H1 (cell line): ENCODE data around the gene MGAT5. TPM values are rescaled to one million over a fixed set of nuclear protein-coding genes. Genes with fewer than 3 reads are reported as not detected.

Experiments used
- CTCF ChIA-PET: fragments of 300-600 bp; sonication (Branson Sonifier 250); formaldehyde crosslinking; loops from one replicate; lab custom pipeline; 2021; ENCODE audit not compliant: partially characterized antibody; lab: Charles Lee
- POLR2A ChIA-PET: fragments of 300-600 bp; sonication (Branson Sonifier 250); formaldehyde crosslinking; loops from one replicate; lab custom pipeline; 2021; ENCODE audit warnings: inconsistent platforms; ENCODE audit not compliant: partially characterized antibody; lab: Charles Lee
- DNase-seq, 2 experiments: peaks; one replicate each; pipeline versions ENCODE4 v3.0.0 to v3.0.0-alpha.2; 2010 to 2022; ENCODE audit warnings: low spot score in 2 of 2, low read depth in 1 of 2, mixed read lengths in 1 of 2
- FAIRE-seq: peaks from 2 replicates; lab custom pipeline; 2011; peaks lifted over from hg19 to GRCh38; lab: Jason Lieb, UNC
- H2AFZ ChIP-seq: 2 replicates; pipeline ENCODE4 v1.8.1; 2012; ENCODE audit warnings: low read length, inconsistent platforms
- H2AK5ac ChIP-seq: 2 replicates; pipeline ENCODE4 v1.6.1; 2013; ENCODE audit warnings: low read depth, low read length
- H2BK120ac ChIP-seq: replicated peaks from 2 replicates; pipeline ENCODE3; 2013; ENCODE audit warnings: low read depth, low read length, inconsistent platforms
- H2BK12ac ChIP-seq: 2 replicates; pipeline ENCODE4 v1.6.1; 2013; ENCODE audit warnings: low read depth, low read length
- H2BK15ac ChIP-seq: 2 replicates; pipeline ENCODE4 v1.6.1; 2013; ENCODE audit warnings: low read length
- H2BK20ac ChIP-seq: 2 replicates; pipeline ENCODE4 v1.6.1; 2013; ENCODE audit warnings: low read length
- H2BK5ac ChIP-seq: 2 replicates; pipeline ENCODE4 v1.6.1; 2013; ENCODE audit warnings: low read depth, low read length
- H3K14ac ChIP-seq: 2 replicates; pipeline ENCODE4 v1.6.1; 2013; ENCODE audit warnings: inconsistent platforms; ENCODE audit not compliant: insufficient read length
- H3K18ac ChIP-seq: 2 replicates; pipeline ENCODE4 v1.6.1; 2013; ENCODE audit warnings: low read length; ENCODE audit errors: extremely low read depth
- H3K23ac ChIP-seq: 2 replicates; pipeline ENCODE4 v1.6.1; 2013; ENCODE audit warnings: inconsistent platforms; ENCODE audit not compliant: insufficient read length
- H3K23me2 ChIP-seq: 2 replicates; pipeline ENCODE4 v1.6.1; 2013; ENCODE audit warnings: low read depth, low read length
- H3K27ac ChIP-seq: 2 replicates; pipeline ENCODE4 v1.6.1; 2011; ENCODE audit warnings: low read depth, low read length, inconsistent platforms
- H3K27me3 ChIP-seq, 4 experiments: replicated peaks in 1 of 4; 1 replicate in 1 of 4; 2 replicates in 3 of 4; pipeline versions ENCODE4 v1.6.1 to v1.8.1; 2011 to 2013; ENCODE audit warnings: low read length in 3 of 4, mild to moderate bottlenecking in 3 of 4, inconsistent platforms in 2 of 4, mixed read lengths in 2 of 4, moderate library complexity in 1 of 4; ENCODE audit not compliant: control insufficient read depth in 3 of 4, insufficient read depth in 3 of 4; ENCODE audit errors: extremely low read depth in 1 of 4
- H3K36me3 ChIP-seq, 4 experiments: 2 replicates each; pipeline versions ENCODE4 v1.6.1 to v1.8.1; 2011 to 2013; ENCODE audit warnings: mild to moderate bottlenecking in 4 of 4, low read length in 3 of 4, moderate library complexity in 2 of 4, control low read depth in 1 of 4, inconsistent platforms in 1 of 4; ENCODE audit not compliant: insufficient read depth in 4 of 4, control insufficient read depth in 2 of 4
- H3K4ac ChIP-seq: replicated peaks from 2 replicates; pipeline ENCODE3; 2013; ENCODE audit warnings: low read length, low read depth, mixed read lengths, inconsistent platforms; ENCODE audit not compliant: insufficient read length
- H3K4me1 ChIP-seq, 4 experiments: replicated peaks in 1 of 4; 1 replicate in 1 of 4; 2 replicates in 3 of 4; pipeline versions ENCODE4 v1.6.1 to v1.8.1; 2011 to 2013; ENCODE audit warnings: low read length in 3 of 4, inconsistent platforms in 2 of 4, mixed read lengths in 1 of 4; ENCODE audit not compliant: insufficient read depth in 4 of 4, control insufficient read depth in 3 of 4
- H3K4me2 ChIP-seq, 2 experiments: 2 replicates each; pipeline versions ENCODE4 v1.6.1 to v1.8.1; 2011 to 2013; ENCODE audit warnings: low read depth in 2 of 2, low read length in 2 of 2, control low read depth in 1 of 2, inconsistent platforms in 1 of 2, mild to moderate bottlenecking in 1 of 2; ENCODE audit not compliant: insufficient read depth in 1 of 2
- H3K4me3 ChIP-seq, 4 experiments: fragments of 200-600, 300-600 bp in 1 of 4; sonication (generic), shearing (Covaris generic), sonication (Bioruptor Twin) in 1 of 4; 2 replicates each; pipeline versions ENCODE4 v1.5.1 to v1.8.1; 2011 to 2016; ENCODE audit warnings: low read length in 4 of 4, low read depth in 3 of 4, control low read depth in 2 of 4, inconsistent platforms in 2 of 4, mild to moderate bottlenecking in 2 of 4, mixed read lengths in 1 of 4, moderate library complexity in 1 of 4; ENCODE audit not compliant: insufficient read depth in 2 of 4; ENCODE audit errors: extremely low read depth in 1 of 4
- H3K56ac ChIP-seq: replicated peaks from 2 replicates; pipeline ENCODE3; 2013; ENCODE audit warnings: low read depth, mild to moderate bottlenecking, mixed read lengths, low read length, inconsistent platforms; ENCODE audit not compliant: insufficient read length
- H3K79me1 ChIP-seq: 2 replicates; pipeline ENCODE4 v1.6.1; 2013; ENCODE audit warnings: low read depth, low read length, control low read depth
- H3K79me2 ChIP-seq, 2 experiments: 2 replicates each; pipeline versions ENCODE4 v1.6.1 to v1.8.1; 2012 to 2013; ENCODE audit warnings: low read length in 2 of 2, mild to moderate bottlenecking in 2 of 2, inconsistent platforms in 1 of 2; ENCODE audit not compliant: insufficient read depth in 2 of 2, control insufficient read depth in 1 of 2
- H3K9ac ChIP-seq, 4 experiments: replicated peaks in 1 of 4; 1 replicate in 1 of 4; 2 replicates in 3 of 4; pipeline versions ENCODE4 v1.6.1 to v1.8.1; 2011 to 2013; ENCODE audit warnings: low read depth in 3 of 4, low read length in 3 of 4, control low read depth in 2 of 4, mild to moderate bottlenecking in 2 of 4, moderate library complexity in 2 of 4, inconsistent platforms in 1 of 4; ENCODE audit errors: extremely low read depth in 1 of 4
- H3K9me3 ChIP-seq, 2 experiments: 2 replicates each; pipeline versions ENCODE4 v1.6.1 to v1.8.1; 2012 to 2013; ENCODE audit warnings: mild to moderate bottlenecking in 2 of 2, moderate library complexity in 2 of 2, control low read depth in 1 of 2, inconsistent platforms in 1 of 2, low read depth in 1 of 2, low read length in 1 of 2, mixed read lengths in 1 of 2; ENCODE audit not compliant: insufficient read depth in 2 of 2
- H4K20me1 ChIP-seq, 2 experiments: replicated peaks in 1 of 2; 2 replicates each; pipeline versions ENCODE3 to v1.8.1; 2011 to 2013; ENCODE audit warnings: inconsistent platforms in 2 of 2, low read length in 2 of 2, mild to moderate bottlenecking in 1 of 2; ENCODE audit not compliant: insufficient read depth in 2 of 2, control insufficient read depth in 1 of 2
- H4K5ac ChIP-seq: 2 replicates; pipeline ENCODE4 v1.6.1; 2013; ENCODE audit warnings: low read length, low read depth, mixed read lengths, inconsistent platforms; ENCODE audit not compliant: insufficient read length
- H4K8ac ChIP-seq: 2 replicates; pipeline ENCODE4 v1.8.0; 2013; ENCODE audit warnings: mild to moderate bottlenecking, moderate library complexity, low read length, inconsistent platforms; ENCODE audit not compliant: insufficient read depth; ENCODE audit errors: extremely low read depth
- H4K91ac ChIP-seq: replicated peaks from 2 replicates; pipeline ENCODE3; 2013; ENCODE audit warnings: low read length, mixed read lengths, inconsistent platforms; ENCODE audit not compliant: insufficient read length
- ASH2L ChIP-seq: fragments of 200-600, 300-600 bp; sonication (generic); IDR thresholded peaks from one replicate; pipeline ENCODE4 v1.7.1; 2017; ENCODE audit warnings: low read length
- BCL11A ChIP-seq, 2 experiments: IDR thresholded peaks; one replicate each; pipeline ENCODE4 v1.6.1; 2011; ENCODE audit warnings: low read depth in 2 of 2, low read length in 2 of 2, mild to moderate bottlenecking in 2 of 2
- CBX5 ChIP-seq: fragments of 300-800, 300-1000 bp; sonication (generic); IDR thresholded peaks from 2 replicates; pipeline ENCODE4 v1.7.1; 2016; ENCODE audit warnings: antibody characterized with exemption, low read length, low read depth
- CBX8 ChIP-seq: fragments of 300-800, 300-1000 bp; sonication (generic); IDR thresholded peaks from 2 replicates; pipeline ENCODE4 v1.7.1; 2016; ENCODE audit warnings: low read depth, low read length, borderline replicate concordance
- GABPA ChIP-seq: IDR thresholded peaks from 2 replicates; pipeline ENCODE4 v1.6.1; 2011; ENCODE audit warnings: mild to moderate bottlenecking, low read length, moderate library complexity, borderline replicate concordance; ENCODE audit not compliant: insufficient read depth
- HDAC2 ChIP-seq, 2 experiments: fragments of 300-600 bp in 1 of 2; sonication (generic) in 1 of 2; IDR thresholded peaks; 2 replicates each; pipeline ENCODE4 v1.6.1; 2011 to 2012; ENCODE audit warnings: low read depth in 2 of 2, low read length in 2 of 2, mild to moderate bottlenecking in 2 of 2, moderate library complexity in 2 of 2, borderline replicate concordance in 1 of 2, inconsistent platforms in 1 of 2
- KDM5A ChIP-seq: fragments of 200-600 bp; IDR thresholded peaks from 2 replicates; pipeline ENCODE4 v1.7.1; 2012; ENCODE audit warnings: mild to moderate bottlenecking, low read length, inconsistent platforms, mixed read lengths
- POLR2A ChIP-seq, 2 experiments: IDR thresholded peaks; 1 replicate in 1 of 2; 2 replicates in 1 of 2; pipeline ENCODE4 v1.6.1; 2011; ENCODE audit warnings: low read depth in 2 of 2, low read length in 2 of 2, mild to moderate bottlenecking in 2 of 2; ENCODE audit errors: control extremely low read depth in 1 of 2
- RAD21 ChIP-seq, 2 experiments: IDR thresholded peaks in 1 of 2; conservative IDR thresholded peaks in 1 of 2; 2 replicates each; pipeline ENCODE4 v1.6.1; 2011; ENCODE audit warnings: low read depth in 2 of 2, low read length in 2 of 2, improper control_type of control experiment in 1 of 2, inconsistent platforms in 1 of 2, mild to moderate bottlenecking in 1 of 2, moderate library complexity in 1 of 2
- RBBP5 ChIP-seq: IDR thresholded peaks from 2 replicates; pipeline ENCODE4 v1.7.1; 2012; ENCODE audit warnings: low read depth, mild to moderate bottlenecking, inconsistent platforms, low read length, moderate library complexity, borderline replicate concordance
- RXRA ChIP-seq: IDR thresholded peaks from 2 replicates; pipeline ENCODE4 v1.6.1; 2011; ENCODE audit warnings: low read depth, mild to moderate bottlenecking, low read length, moderate library complexity; ENCODE audit not compliant: insufficient read depth
- SIN3A ChIP-seq, 2 experiments: IDR thresholded peaks in 1 of 2; conservative IDR thresholded peaks in 1 of 2; 2 replicates each; pipeline ENCODE4 v1.6.1; 2011 to 2012; ENCODE audit warnings: low read length in 2 of 2, improper control_type of control experiment in 1 of 2, low read depth in 1 of 2, mild to moderate bottlenecking in 1 of 2
- SP1 ChIP-seq: IDR thresholded peaks from 2 replicates; pipeline ENCODE4 v1.6.1; 2011; ENCODE audit warnings: low read depth, low read length
- SP4 ChIP-seq: IDR thresholded peaks from 2 replicates; pipeline ENCODE4 v1.6.1; 2012; ENCODE audit warnings: low read length, inconsistent platforms
- TAF1 ChIP-seq: IDR thresholded peaks from 2 replicates; pipeline ENCODE4 v1.6.1; 2011; ENCODE audit warnings: mild to moderate bottlenecking, low read depth, low read length
- WGBS, 2 experiments: shearing (Covaris generic) in 1 of 2; methylation state at CpG; one replicate each; pipeline versions ENCODE4 v1.1.6 to v1.1.7; 2013 to 2015; ENCODE audit warnings: low lambda C conversion rate in 2 of 2, mixed read lengths in 2 of 2, inconsistent platforms in 1 of 2, low coverage in 1 of 2, missing lambda C conversion rate in 1 of 2; ENCODE audit not compliant: insufficient replicate concordance in 2 of 2, insufficient coverage in 1 of 2, insufficient read length in 1 of 2; ENCODE audit errors: extremely low coverage in 1 of 2, missing lambda C conversion rate in 1 of 2; 5-methylcytosine and 5-hydroxymethylcytosine counted together
- polyA plus RNA-seq, 7 experiments: library from polyadenylated mRNA; depleted of rRNA in 3 of 7; stranded (reverse) in 5 of 7; unstranded in 2 of 7; fragments of >200 nt in 5 of 7; fragments of 200-250 nt in 2 of 7; gene quantifications; 1 replicate in 5 of 7; 2 replicates in 1 of 7; 4 replicates in 1 of 7; pipeline versions ENCODE4 v1.2.1 to v1.2.3, GENCODE V29; 2011 to 2013; ENCODE audit warnings: missing spikeins in 2 of 7, mixed read lengths in 2 of 7
- total RNA-seq: library from RNA; stranded (reverse); fragmentation: NEBNext Ultra II Directional; extraction: Animal tissue kit (Norgen Biotek cat#: 25700); gene quantifications from 2 replicates; pipeline ENCODE4 v1.2.1, GENCODE V29; 2021

Gene MGAT5
- total and polyA plus RNA-seq, 2 of the 8 experiments (the other 6 are each of a cell fraction or from before 2014, with no cell fraction given) = 11.2 to 49.2 TPM

GRCh38 chr2:134449157-134449556, 195.3 kb downstream of the MGAT5 start:
- Histone ChIP-seq H3K4me3 (no peak overlapping the region), H3K4me1 (no peaks in the 10 kb centered on the region; a peak in 1 of 7 replicates), H3K14ac (no peak overlapping the region), H2AFZ (no peak overlapping the region), H3K4ac (no peak overlapping the region), H2BK5ac (no peak overlapping the region), H3K18ac (no peak overlapping the region), H3K27me3 (no peaks in the 10 kb centered on the region), H3K36me3 (no peaks in the 10 kb centered on the region; a peak in 3 of 8 replicates), H4K8ac (no peak overlapping the region; the same call in 1 of the 2 replicates), H3K23ac (no peak overlapping the region), H3K56ac (no peak overlapping the region), H3K9me3 (no peaks in the 10 kb centered on the region), H3K79me1 (no peaks in the 10 kb centered on the region), H3K4me2 (no peak overlapping the region), H2BK12ac (no peak overlapping the region), H2AK5ac (no peak overlapping the region), H2BK15ac (no peak overlapping the region), H4K91ac (no peak overlapping the region), H2BK120ac (no peak overlapping the region), H3K23me2 (no peaks in the 10 kb centered on the region), H3K9ac (no peak overlapping the region), H4K20me1 (peaks cover 0 to 1% of the 10 kb centered on the region in 2 experiments), H3K79me2 (no peaks in the 10 kb centered on the region), H3K27ac (no peak overlapping the region), H2BK20ac (no peak overlapping the region), H4K5ac (no peak overlapping the region)
- 86% methylated on average over 5 of the region's 7 CpGs; no CpG with 5 or more reads in 1 of the 2 experiments for WGBS, 2 experiments
- CTCF ChIA-PET = interaction anchor here (1.2 to 9.3 kb wide), 13 partner anchors 11 to 559 kb away, joined by 3 to 132 read pairs (median 9); no protein-coding TSS in a partner anchor
- POLR2A ChIA-PET = no interaction called here
- FAIRE-seq (no peak), DNase-seq (no peak)
- TF ChIP-seq TAF1 (no peak), CBX5 (no peak), SP4 (no peak), HDAC2 (IDR thresholded peaks at IDR 0.05; ENCODE audit: borderline replicate concordance in 1 of 2, low read depth in 2 of 2, low read length in 2 of 2) (no peak), GABPA (no peak), POLR2A (IDR thresholded peaks at IDR 0.05; ENCODE audit: control extremely low read depth in 1 of 2, low read depth in 2 of 2, low read length in 2 of 2) (no peak), SP1 (no peak), ASH2L (no peak), SIN3A (conservative IDR thresholded peaks at IDR 0.05 in 1 of 2, IDR thresholded peaks at IDR 0.05 in 1 of 2; ENCODE audit: low read depth in 1 of 2, low read length in 2 of 2) (no peak), CBX8 (no peak), RBBP5 (no peak), KDM5A (no peak), RAD21 (IDR thresholded peaks at IDR 0.05 in 1 of 2, conservative IDR thresholded peaks at IDR 0.05 in 1 of 2; ENCODE audit: low read depth in 2 of 2, low read length in 2 of 2) (no peak), RXRA (no peak), BCL11A (IDR thresholded peaks at IDR 0.05; ENCODE audit: low read depth in 2 of 2, low read length in 2 of 2) (no peak)
